HG02981 (cell line): ENCODE measurements around the gene RIPOR3.
"Not testable (repeated sequence)": the region's sequence is repeated elsewhere in the genome, so short reads cannot be mapped to it uniquely, and the experiment has no call there.

Experiments used
- ATAC-seq: cut with Tn5 transposase; IDR thresholded peaks from one replicate; pipeline ENCODE4 v1.9.1; 2021; ENCODE audit warnings: mild to moderate bottlenecking, moderate library complexity; ENCODE audit not compliant: unreplicated experiment

Gene RIPOR3

GRCh38 chr20:50704514-50704913 is 13.2 kb upstream of the RIPOR3 start:
- ATAC-seq: no peak

DNA sequence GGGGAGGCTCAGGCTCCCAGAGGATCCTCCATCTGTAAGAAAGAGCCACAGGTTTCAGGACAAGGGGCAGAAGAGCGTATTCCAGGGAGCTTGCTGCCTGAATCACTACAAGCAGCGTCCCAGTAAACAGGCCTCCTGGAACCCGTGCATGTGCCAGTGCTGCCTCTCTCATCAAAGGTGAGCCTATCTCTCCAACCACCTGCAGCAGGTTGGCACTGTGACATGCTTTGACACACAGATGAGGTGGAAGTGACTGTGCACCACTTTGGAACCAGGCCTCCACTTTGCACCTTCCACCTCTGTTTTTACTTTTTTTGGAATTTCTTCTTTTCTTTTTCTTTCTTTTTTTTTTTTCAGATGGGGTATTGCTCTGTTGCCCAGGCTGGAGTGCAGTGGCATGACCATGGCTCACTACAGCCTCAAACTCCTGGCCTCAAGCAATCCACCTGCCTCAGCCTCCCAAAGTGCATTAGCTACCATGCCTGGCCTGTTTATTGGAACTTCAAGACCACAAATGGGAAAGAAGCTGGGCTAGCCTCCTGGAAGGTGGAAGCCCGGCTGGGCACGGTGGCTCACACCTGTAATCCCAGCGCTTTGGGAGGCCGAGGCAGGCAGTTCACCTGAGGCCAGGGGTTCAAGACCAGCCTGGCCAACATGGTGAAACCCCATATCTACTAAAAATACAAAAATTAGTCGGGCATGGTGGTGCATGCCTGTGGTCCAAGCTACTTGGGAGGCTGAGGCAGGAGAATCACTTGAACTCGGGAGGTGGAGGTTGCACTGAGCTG is 12.5 kb upstream of the RIPOR3 start:
- not testable (repeated sequence) for ATAC-seq

DNA sequence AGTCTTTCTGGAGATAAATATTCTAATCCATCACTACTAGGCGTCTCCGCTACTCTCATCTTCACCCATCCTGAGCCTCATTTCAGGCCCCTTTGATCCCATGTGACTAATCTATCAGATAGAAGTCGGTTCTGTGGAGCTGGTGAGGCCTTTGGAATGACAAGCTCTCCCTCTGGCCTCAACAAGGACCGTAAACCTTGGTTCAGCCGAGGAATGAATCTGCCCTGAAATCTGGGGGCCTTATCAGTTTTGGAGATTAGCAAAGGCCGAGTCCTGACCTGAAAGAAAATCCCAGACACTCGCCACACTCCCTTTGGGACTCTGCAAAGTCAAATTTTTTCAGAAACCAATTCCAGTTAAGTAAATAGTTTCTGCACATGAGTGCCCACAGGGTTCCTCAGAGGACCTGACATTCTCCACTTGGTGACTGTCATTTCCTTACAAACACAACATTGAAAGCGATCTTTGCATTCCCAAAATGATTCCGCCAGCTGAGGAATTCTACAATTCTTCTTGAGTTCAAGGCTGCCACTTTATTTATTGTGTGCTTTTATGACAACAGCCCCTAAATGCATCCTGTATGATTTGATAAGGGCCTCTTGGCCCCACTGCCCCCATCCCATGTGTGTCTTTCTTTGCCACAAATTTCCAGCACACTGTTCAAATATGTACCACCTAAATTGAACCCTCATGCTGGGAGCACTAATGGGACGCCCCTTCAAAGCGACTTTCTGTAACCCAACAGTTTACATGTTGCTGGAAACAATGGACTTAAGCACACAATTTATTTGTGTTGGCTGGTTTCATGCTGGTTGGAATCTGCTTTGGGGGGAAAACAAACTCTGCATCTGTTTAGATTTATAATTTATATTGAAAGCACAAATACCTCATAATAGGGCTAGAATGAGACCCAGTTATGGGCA is 10.0 kb upstream of the RIPOR3 start:
- no peak for ATAC-seq

DNA sequence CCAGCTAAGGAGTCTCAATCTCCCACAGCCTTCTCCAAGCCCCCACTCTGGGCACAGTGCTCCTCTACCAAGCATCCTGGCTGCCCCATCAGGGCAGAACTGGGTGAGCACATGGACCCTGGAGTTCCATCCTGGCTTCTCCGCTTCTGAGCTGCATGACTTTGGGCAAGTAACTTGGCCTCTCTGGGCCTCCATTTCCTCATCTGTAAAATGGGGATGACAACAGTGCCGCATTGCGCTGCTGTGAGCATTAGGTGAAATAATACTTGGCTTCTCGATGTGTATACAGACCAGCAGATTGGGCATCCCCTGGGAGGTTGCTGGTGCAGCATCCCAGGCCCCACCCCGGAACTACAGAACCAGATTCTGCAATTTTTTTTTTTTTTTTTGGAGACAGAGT is 8.3 kb upstream of the RIPOR3 start:
- ATAC-seq: no peak

- not testable (repeated sequence) for ATAC-seq
These were observed 6.9 kb upstream of the RIPOR3 start for GRCh38 chr20:50698255-50698654.

DNA sequence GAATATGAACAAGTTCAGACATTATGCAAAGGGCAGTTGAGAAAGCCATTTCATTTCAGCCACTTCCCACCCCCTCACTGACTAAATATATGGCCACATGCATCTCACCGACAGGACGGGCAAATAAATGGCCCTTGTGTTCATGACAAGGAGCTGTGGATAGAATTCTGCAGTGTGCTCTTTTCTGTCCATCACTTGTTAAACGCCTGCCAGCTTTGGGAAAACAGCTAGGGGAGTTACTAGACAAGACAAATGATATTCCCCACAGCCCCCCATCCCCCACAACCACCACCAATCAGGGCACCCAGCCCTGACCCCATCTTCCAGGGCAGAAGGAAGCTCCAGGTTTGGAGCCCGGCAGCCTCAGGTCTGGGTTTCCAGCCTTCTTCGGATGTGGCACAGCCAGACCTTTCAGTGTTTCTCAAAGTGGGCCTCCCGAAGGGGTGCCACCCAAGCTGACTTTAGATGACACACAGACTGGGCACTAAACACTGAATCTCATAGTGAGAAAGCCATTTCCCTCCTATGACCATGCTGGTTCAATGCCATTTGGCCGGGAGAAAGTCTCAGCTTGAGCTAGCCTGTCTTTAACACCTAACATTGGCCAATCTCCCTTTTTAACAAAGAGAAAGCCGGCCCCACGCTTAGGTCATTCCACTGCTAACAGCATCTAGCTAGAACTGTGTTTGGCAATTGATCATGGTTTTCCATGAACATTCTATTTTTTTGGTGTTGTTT is 4.0 kb upstream of the RIPOR3 start:
- ATAC-seq: no peak

DNA sequence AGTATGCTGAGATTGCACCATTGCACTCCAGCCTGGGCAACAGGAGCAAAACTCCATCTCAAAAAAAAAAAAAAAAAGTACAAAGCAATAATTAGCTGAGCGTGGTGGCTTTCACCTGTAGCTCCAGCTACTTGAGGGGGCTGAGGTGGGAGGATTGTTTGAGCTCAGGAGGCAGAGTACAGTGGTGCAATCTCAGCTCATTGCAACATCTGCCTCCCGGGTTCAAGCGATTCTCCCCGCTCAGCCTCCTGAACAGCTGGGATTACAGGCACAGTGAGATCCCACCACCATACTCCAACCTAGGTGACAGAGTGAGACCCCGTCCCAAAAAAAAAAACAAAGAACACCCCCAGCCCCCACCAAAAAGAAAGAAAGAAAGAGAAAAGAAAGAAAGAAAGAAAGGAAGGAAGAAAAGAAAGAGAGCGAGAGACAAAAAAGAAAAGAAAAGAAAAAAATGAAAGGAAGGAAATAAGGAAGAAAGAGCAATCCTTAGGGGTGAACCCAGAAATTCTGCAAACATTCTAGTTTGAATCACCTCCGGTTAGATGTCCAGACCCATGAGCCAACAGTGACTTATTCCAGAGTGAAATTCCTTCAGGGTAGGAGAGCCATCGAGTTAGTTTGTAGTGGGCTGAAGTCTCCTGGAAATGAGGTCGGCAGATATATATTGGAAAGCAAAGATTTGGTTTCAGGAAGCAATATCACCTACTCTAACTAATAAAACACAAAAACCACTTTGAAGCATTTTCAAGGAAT is 3.2 kb upstream of the RIPOR3 start:
- ATAC-seq: no peak

- ATAC-seq: no peak
These were observed 1.7 kb upstream of the RIPOR3 start for GRCh38 chr20:50693001-50693400.

GRCh38 chr20:50692552-50692933 is 1.2 kb upstream of the RIPOR3 start:
- no peak for ATAC-seq

DNA sequence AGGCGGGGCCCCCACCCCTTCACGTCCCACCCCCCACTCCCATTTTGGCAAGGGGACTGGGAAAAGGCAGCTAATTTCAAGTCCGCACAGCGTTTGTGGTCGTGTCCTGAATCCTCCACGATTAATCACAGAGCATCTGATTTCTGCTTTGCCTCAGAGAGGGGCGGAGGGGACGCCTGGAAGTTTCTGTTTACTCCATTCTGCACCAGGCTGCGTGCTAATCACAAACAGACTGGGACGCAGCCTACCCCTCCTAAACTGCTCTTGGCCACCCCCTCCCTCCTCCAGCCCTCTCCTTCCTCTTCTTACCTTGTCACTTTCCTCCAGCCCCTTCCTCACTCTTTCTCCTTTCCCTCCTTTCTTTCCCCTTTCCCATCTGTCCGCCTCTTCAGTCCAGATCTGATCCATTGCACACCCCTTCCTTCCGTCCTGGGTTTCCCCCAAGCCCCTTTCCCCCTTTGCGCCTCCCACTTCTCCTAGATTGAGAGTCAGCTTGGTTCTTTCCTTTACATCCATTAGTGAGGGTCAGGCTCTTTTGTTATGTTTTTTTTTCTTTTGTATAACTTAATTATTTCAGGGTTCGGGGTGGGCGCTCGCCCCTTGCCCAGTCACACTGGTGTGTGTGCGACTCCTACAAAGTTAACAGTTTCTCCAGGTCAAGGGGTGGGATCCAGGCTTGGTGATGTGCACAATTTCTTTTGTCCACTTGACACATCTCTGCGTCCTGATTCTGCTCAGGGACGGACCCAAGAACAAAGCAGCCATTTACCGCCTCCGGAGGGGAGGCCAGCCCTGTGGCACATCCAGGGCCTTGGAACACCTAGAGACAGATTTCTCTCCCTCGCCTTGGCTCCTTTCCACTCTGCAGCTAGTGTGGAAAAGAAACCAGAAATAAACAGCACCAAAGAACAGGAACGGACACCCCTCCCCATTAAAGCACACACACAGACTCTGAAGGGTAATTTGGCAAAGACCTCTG is 520 bp upstream of the RIPOR3 start:
- ATAC-seq: no peak

GRCh38 chr20:50689864-50690649 is 1.3 kb downstream of the RIPOR3 start:
- ATAC-seq: no peak

DNA sequence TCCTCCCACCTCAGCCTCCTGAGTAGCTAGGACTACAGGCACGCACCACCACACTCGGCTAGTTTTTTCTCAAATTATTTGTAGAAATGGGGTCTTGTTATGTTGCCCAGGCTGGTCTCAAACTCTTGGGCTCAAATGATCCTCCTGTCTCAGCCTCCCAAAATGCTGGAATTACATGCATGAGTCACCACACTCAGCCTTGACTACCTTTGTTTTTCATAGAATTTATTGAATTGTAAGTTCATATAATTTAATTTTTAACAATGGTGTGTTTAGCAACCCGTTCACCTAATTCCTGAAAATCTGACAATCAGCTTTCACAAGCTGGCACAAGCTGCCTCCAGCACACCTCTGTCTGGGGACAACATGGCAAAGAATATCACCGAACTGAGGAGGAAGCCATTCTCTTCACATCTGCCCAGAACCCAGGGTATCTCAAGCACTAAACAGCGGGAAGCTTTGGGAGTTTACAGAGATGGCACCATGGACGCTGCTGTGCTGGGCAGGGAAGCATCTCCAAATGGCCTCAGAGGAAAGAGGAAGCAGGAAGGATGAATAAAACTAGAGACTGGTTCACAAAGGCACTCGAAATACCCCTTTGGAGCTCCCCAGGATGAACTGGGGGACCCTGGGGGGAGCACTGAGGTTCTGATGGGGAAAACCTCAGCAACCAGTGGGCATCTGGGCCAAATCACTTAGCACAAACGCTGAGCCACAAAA is 2.9 kb downstream of the RIPOR3 start:
- no peak for ATAC-seq

DNA sequence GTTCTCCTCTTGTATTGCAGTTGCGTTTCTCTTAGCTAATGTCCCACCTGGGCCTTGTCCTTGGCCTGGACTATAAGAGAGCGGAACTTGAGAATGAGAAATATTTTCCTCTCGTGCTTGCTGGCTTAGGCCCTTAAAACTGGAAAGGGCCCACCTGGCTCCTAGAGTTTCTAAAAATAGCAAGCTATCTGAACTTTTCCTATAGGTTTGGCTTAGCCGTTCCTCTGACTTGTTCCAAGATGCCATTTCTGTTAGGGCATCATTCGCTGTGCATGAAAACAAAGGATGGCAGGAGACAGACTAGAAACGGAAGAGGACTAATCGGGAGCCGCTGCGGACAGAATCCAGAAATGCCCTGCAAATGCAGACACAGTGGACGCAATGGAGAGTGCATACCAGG is 4.5 kb downstream of the RIPOR3 start:
- no peak for ATAC-seq

DNA sequence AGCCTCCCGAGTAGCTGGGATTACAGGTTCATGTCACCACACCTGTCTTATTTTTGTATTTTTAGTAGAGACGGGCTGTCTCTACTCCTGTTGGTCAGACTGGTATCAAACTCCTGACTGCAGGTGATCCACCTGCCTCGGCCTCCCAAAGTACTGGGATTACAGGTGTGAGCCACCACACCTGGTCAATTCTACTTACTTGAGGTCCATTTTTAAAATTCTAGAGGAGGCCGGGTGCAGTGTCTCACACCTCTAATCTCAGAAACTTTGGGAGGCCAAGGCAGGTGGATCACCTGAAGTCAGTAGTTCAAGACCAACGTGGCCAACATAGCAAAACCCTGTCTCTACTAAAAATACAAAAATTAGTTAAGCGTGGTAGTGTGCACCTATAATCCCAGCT is 7.8 kb downstream of the RIPOR3 start:
- no peak for ATAC-seq

DNA sequence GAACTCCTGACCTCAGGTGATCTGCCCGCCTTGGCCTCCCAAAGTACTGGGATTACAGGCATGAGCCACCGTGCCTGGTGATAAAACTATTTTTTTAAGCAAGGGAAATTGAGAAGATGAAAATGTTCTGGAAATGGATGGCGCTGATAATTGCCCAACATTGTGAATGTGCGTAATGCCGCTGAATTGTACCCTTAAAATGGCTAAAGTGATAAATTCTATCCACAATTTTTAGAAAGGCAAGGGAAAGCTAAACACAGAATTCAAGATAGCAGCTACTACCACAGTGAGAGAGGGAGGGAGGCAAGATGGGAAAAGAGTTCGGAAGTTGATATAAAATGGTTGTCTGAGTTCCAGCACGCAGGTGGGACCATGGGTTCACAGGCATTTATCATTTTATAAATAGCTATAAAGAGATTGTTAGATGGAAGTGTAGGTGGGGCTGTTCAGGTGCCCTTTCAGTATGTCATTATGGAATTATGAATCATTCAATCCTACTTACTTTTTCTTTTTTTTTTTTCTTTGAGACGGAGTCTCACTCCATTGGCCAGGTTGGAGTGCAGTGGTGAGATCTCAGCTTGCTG is 8.3 kb downstream of the RIPOR3 start:
- no peak for ATAC-seq

DNA sequence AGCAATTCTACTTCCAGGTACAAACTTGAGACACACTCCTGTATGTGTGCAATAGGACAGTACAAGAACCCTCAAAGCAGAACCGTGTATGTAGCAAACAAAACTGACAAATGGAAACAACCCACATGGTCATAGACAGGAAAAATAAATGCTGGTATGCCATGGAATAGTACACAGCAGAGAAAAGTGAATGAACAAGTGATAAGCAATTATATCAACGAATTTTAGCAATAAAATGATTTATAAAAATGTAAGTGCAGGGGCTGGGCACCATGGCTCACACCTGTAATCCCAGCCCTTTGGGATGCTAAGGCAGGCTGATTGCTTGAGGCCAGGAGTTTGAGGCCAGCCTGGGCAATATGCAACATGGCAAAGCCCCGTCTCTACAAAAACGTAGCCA is 9.3 kb downstream of the RIPOR3 start:
- no peak for ATAC-seq

GRCh38 chr20:50681359-50682064 is 9.8 kb downstream of the RIPOR3 start:
- ATAC-seq: no peak
